OCI-LY1 (cell line): Measurements from ENCODE around the gene SEZ6.

ENCODE experiments used
- CTCF ChIP-seq: fragments of 200-600 bp; sonication (generic), shearing (Covaris generic); IDR thresholded peaks from 2 replicates; pipeline ENCODE4 v1.5.1; 2017; ENCODE audit warnings: mild to moderate bottlenecking, antibody characterized with exemption, low read length, moderate library complexity, mixed read lengths
- EZH2 ChIP-seq: fragments of 200-600 bp; sonication (generic), shearing (Covaris generic); IDR thresholded peaks from 2 replicates; pipeline ENCODE4 v1.8.0; 2017; ENCODE audit warnings: borderline replicate concordance, mixed run types, mild to moderate bottlenecking, antibody characterized with exemption, low read length, moderate library complexity, mixed read lengths

- TF ChIP-seq EZH2 (no peak), CTCF (no peak)
Measured at GRCh38 chr17:28993645-28994426, 12.0 kb downstream of the SEZ6 start.
